Measurements from ENCODE around the gene SAXO1. TPM values are rescaled to one million over a fixed set of nuclear protein-coding genes. Genes with fewer than 3 reads are reported as not detected.

SAXO1 gene
- total and polyA plus RNA-seq, 10 donors = 0.02 to 0.89 (median 0.25) TPM; not detected in 4

DNA sequence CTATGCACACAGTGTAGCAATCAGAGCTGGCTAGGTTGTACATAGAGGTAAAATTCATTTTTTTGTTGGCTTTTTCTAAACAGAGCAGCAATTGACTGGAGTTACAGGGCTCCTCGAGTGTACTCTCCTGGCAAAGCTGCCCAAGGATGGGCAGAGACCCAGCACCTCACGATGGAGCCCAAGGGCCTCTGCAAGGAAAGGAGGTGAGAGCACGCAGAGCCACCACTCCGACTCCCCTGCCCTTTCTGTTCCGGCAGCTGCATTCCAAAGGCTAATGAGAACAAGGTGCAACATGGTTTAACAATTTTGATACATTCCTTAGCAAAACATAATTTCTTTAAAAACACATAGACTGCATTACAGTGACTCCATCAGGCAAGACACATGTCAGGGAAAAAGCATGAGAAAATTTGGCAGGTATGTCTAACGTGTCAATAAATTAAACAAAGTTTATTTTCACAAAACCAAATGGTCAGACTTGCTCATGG is 47.5 kb downstream of the SAXO1 start:
- intact Hi-C loops (cut with DNase I; ENCODE audit: low total_unique reads) = no loop called here
- no peak for DNase-seq
- TF ChIP-seq POLR2A (IDR thresholded peaks at IDR 0.05) (no peak), POLR2AphosphoS5 (IDR thresholded peaks at IDR 0.05) (no peak), CTCF (IDR thresholded peaks at IDR 0.05 in 8 of 11, conservative IDR thresholded peaks at IDR 0.05 in 3 of 11) (no peak)
- Histone ChIP-seq H3K27ac (no peak overlapping the region), H3K9me3 (no peaks in the 10 kb centered on the region), H3K4me1 (no peaks in the 10 kb centered on the region), H3K4me3 (no peak overlapping the region), H3K27me3 (replicated peaks in 1 of 7) (no peaks in the 10 kb centered on the region), H3K36me3 (no peaks in the 10 kb centered on the region)
- WGBS, 5 donors = 85 to 96% (median 88%) methylated on average over 6 of the region's 6 CpGs

- DNase-seq = no peak
Observed at GRCh38 chr9:18982262-18982620, 50.8 kb downstream of the SAXO1 start.

DNA sequence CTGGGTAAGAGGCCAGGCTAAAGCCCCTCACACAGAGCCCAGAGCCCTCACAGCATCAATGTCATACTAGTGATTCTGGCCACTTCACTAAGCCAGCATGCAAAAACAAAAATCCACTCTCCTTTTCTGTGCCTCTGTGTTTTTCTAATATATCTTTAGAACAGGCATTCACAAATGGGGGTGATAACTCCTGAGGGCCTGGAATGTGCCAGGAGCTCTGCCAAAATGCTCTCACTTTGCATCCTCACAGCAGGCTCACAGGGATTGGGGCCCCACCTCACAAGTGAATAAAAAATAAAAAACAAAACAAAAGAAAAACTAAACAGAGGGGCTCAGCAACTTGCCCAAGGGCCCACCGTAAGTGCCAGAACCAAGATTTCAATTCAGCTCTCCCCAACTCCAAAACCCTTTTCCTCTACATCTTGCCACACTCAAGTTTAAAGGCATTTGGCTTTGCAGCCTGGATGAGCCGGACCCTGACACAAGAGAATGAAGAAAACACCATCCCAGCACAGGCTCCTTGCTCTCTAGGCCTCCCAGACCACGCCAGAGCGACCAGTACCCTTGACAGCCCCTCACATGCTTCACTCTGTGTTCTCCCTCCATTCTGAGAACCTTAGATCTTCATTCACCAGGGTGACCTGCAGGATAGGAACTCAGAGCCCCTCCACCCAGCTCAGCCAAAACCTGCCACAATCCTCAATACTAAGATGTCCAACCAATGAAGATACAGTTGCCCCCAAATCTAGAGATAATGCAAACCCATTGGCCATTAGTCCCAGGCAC is 51.3 kb downstream of the SAXO1 start:
- no peak overlapping the region for H3K4me3 ChIP-seq
- TF ChIP-seq POLR2AphosphoS5 (IDR thresholded peaks at IDR 0.05) = no peak
- no peak overlapping the region for H3K27ac ChIP-seq
- no peaks in the 10 kb centered on the region for H3K4me1 ChIP-seq
- intact Hi-C loops (cut with DNase I; ENCODE audit: low total_unique reads) = no loop called here
- no peaks in the 10 kb centered on the region for H3K9me3 ChIP-seq
- no peaks in the 10 kb centered on the region for H3K36me3 ChIP-seq
- no peaks in the 10 kb centered on the region for H3K27me3 ChIP-seq (replicated peaks in 1 of 7)
- WGBS, 5 donors = 83 to 93% (median 87%) methylated on average over 4 of the region's 4 CpGs
- no peak for DNase-seq

More at GRCh38 chr9:18982262-18982620, 50.8 kb downstream of the SAXO1 start:
- H3K27me3 ChIP-seq (replicated peaks in 1 of 7) = no peaks in the 10 kb centered on the region
- 81 to 92% (median 83%) methylated on average over 5 of the region's 5 CpGs for WGBS, 5 donors
- no peak for TF ChIP-seq CTCF (IDR thresholded peaks at IDR 0.05 in 8 of 11, conservative IDR thresholded peaks at IDR 0.05 in 3 of 11)
- TF ChIP-seq POLR2A (IDR thresholded peaks at IDR 0.05) = no peak
- no peak for TF ChIP-seq POLR2AphosphoS5 (IDR thresholded peaks at IDR 0.05)
- H3K27ac ChIP-seq = no peak overlapping the region
- H3K4me3 ChIP-seq = no peak overlapping the region
- H3K9me3 ChIP-seq = no peaks in the 10 kb centered on the region
- intact Hi-C loops (cut with DNase I; ENCODE audit: low total_unique reads) = no loop called here
- no peaks in the 10 kb centered on the region for H3K36me3 ChIP-seq
- H3K4me1 ChIP-seq = no peaks in the 10 kb centered on the region

GRCh38 chr9:18980189-18980588 is 52.8 kb downstream of the SAXO1 start:
- H3K9me3 ChIP-seq = no peaks in the 10 kb centered on the region
- 7 to 29% (median 18%) methylated on average over 1 of the region's 1 CpG; no CpG with 5 or more reads in 1 of the 5 donors for WGBS, 5 donors
- H3K4me3 ChIP-seq = no peak overlapping the region
- H3K27ac ChIP-seq = no peak overlapping the region
- TF ChIP-seq POLR2AphosphoS5 (IDR thresholded peaks at IDR 0.05) (no peak), CTCF (IDR thresholded peaks at IDR 0.05 in 8 of 11, conservative IDR thresholded peaks at IDR 0.05 in 3 of 11) (no peak), POLR2A (IDR thresholded peaks at IDR 0.05) (no peak)
- intact Hi-C loops (cut with DNase I; ENCODE audit: low total_unique reads) = no loop called here
- H3K4me1 ChIP-seq = peaks cover 0 to 5% (median 0%) of the 10 kb centered on the region in 6 donors
- no peak for DNase-seq
- no peaks in the 10 kb centered on the region for H3K27me3 ChIP-seq (replicated peaks in 1 of 7)
- no peaks in the 10 kb centered on the region for H3K36me3 ChIP-seq
